Measurements from ENCODE around the gene SPTBN2.

GRCh38 chr11:66639066-66639813 is 89.8 kb downstream of the SPTBN2 start:
- TF ChIP-seq CTCF (IDR thresholded peaks at IDR 0.05; ENCODE audit: extremely low read depth in 1 of 2, insufficient read depth in 1 of 2, low read depth in 1 of 2, low read length in 2 of 2): no peak
- no peak for TF ChIP-seq POLR2A (IDR thresholded peaks at IDR 0.05; ENCODE audit: low read depth, low read length)
- no peak for TF ChIP-seq EZH2 (IDR thresholded peaks at IDR 0.05; ENCODE audit: borderline replicate concordance, low read depth, low read length, severe bottlenecking)
- TF ChIP-seq MAX (IDR thresholded peaks at IDR 0.05; ENCODE audit: insufficient read depth, insufficient read length): no peak
- no peak for TF ChIP-seq POLR2AphosphoS5 (IDR thresholded peaks at IDR 0.05; ENCODE audit: insufficient read depth, low read depth, low read length)
- no peak for TF ChIP-seq FOS (IDR thresholded peaks at IDR 0.05; ENCODE audit: borderline replicate concordance, insufficient read depth, low read length)
- TF ChIP-seq MYC (IDR thresholded peaks at IDR 0.05; ENCODE audit: low read depth, low read length): no peak

Measured in endothelial cell of umbilical vein (primary cell).